HG03135 (cell line): ENCODE measurements around the gene KIR3DL2.
"Not testable (repeated sequence)": the region's sequence is repeated elsewhere in the genome, so short reads cannot be mapped to it uniquely, and the experiment has no call there.

ENCODE experiments used
- ATAC-seq: cut with Tn5 transposase; IDR thresholded peaks from one replicate; pipeline ENCODE4 v1.9.1; 2021; ENCODE audit warnings: mild to moderate bottlenecking, moderate library complexity; ENCODE audit not compliant: unreplicated experiment

KIR3DL2 gene

GRCh38 chr19:54850061-54850640 lies at the start of gene KIR3DL2:
Gene KIR3DL2, plus strand, starts transcription at chr19:54850443. Its CDS starts 33 bp downstream, at chr19:54850476.
- not testable (repeated sequence) for ATAC-seq

GRCh38 chr19:54803410-54803809 lies 46.8 kb upstream of the KIR3DL2 start, which contains the start of gene KIR2DL4:
Gene KIR2DL4, plus strand, starts transcription at chr19:54803610. Its CDS starts 42 bp downstream, at chr19:54803652.
- no peak for ATAC-seq

GRCh38 chr19:54804101-54804500 lies 46.1 kb upstream of the KIR3DL2 start:
- no peak for ATAC-seq

DNA sequence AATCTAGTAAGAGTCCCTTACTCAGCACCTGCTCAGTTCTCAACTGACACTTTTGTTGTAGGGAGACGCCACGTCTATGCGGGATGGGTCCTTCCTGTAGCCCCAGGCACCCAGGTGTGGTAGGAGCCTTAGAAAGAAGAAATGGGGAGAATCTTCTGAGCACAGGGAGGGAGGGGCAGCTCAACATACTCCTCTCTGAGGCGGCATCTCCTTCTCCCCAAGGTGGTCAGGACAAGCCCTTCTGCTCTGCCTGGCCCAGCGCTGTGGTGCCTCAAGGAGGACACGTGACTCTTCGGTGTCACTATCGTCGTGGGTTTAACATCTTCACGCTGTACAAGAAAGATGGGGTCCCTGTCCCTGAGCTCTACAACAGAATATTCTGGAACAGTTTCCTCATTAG lies 45.7 kb upstream of the KIR3DL2 start:
- ATAC-seq, result no peak

GRCh38 chr19:54805665-54806515 lies 44.4 kb upstream of the KIR3DL2 start:
- no peak for ATAC-seq

DNA sequence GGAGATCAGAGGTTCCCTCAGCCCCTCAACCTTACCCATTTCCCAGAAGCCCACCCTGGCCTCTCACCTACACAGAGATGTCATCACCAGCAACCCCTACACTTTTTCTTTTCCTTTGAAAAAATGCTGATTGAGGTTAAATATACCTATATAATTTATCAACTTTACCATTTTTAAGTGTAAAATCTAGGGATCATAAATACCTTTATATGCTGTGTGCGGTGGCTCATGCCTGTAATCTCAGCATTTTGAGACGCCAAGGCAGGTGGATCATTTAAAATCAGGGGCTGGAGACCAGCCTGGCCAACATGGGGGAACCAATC lies 43.8 kb upstream of the KIR3DL2 start:
- ATAC-seq, result no peak

DNA sequence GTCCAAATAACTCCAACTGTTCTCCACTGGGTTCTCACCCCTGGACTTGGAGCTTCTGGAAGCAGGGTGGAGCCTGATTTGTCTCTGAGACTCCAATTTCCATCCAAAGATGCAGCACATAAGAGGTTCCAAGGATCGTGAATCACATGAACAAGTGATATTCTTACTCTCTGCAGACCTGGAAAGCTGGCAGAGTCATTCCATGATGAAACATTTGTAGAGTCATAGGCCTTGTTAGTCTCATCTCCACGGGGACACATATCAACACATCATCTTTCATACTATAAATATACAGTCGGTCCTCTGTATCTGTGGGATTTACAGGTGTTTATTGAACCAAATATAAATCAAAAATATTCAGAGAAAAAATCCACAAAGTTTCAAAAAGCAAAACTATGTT lies 35.7 kb upstream of the KIR3DL2 start:
- not testable (repeated sequence) for ATAC-seq

GRCh38 chr19:54816251-54816650 lies 34.0 kb upstream of the KIR3DL2 start, which contains the start of gene KIR3DL1:
Gene KIR3DL1, plus strand, starts transcription at chr19:54816468.
- ATAC-seq, result not testable (repeated sequence)

GRCh38 chr19:54817670-54818536 lies 32.3 kb upstream of the KIR3DL2 start:
- no peak for ATAC-seq

GRCh38 chr19:54824416-54824815 lies 25.8 kb upstream of the KIR3DL2 start:
- ATAC-seq, result not testable (repeated sequence)

GRCh38 chr19:54825326-54825725 lies 24.9 kb upstream of the KIR3DL2 start:
- not testable (repeated sequence) for ATAC-seq

DNA sequence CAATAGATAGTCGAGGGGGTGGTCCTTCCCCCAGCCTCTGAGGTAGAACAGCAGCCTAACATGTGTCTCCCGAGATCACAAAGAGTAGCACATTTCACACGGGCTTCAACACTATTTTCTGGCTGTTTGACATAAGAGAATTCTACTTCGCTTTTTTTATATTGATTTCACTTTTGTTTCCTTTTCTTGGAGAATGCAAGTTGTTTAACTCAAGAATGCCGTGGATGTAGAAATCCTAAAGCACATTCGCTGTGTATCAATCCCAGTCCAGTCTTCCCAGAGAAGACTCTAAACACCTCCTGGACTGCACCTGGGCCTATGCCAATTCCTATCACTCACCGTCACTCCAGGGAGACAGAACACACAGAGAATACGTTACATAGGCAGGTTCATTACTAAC lies 22.2 kb upstream of the KIR3DL2 start:
- not testable (repeated sequence) for ATAC-seq

GRCh38 chr19:54832496-54832895 lies 17.7 kb upstream of the KIR3DL2 start, which contains the start of gene KIR2DS4:
Gene KIR2DS4, plus strand, starts transcription at chr19:54832676.
- ATAC-seq, result not testable (repeated sequence)

- not testable (repeated sequence) for ATAC-seq
Observed at GRCh38 chr19:54835126-54835525, 15.1 kb upstream of the KIR3DL2 start.

GRCh38 chr19:54837522-54837921 lies 12.7 kb upstream of the KIR3DL2 start:
- ATAC-seq, result not testable (repeated sequence)

DNA sequence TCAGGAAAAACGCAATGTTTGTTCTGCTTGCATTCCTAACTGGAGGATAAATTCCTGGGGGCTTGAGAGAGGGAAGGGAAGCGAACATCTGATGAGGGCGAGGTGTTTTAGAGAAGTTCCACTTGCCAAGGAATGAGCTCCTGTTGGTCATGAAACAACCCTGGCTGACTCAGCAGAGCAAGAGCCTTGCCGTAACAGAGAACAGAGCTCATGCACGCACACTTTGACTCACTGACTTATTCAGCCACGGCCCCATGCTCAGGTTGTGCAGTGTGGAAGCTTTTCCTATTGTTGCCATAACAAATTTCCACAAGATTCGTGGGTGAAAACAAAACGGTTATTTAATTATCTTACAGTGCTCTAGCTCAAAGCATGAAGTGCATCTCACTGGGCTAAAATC lies 7.1 kb upstream of the KIR3DL2 start:
- not testable (repeated sequence) for ATAC-seq

DNA sequence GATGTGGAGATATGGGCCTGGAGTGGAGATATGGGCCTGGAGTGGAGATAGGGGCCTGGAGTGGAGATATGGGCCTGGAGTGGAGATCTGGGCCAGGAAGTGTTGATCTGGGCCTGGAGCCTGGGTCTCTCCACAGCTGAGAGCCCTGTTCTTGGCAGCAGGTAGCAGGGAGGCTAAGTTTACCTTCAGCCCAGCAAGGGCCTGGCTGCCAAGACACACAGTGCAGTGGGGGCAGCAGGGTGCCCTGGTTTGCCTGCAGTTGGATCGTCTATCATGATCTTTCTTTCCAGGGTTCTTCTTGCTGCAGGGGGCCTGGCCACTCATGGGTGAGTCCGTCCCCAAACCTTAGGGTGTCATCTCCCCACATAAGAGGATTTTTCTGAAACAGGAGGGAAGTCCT lies 687 bp downstream of the KIR3DL2 start:
- ATAC-seq, result no peak

DNA sequence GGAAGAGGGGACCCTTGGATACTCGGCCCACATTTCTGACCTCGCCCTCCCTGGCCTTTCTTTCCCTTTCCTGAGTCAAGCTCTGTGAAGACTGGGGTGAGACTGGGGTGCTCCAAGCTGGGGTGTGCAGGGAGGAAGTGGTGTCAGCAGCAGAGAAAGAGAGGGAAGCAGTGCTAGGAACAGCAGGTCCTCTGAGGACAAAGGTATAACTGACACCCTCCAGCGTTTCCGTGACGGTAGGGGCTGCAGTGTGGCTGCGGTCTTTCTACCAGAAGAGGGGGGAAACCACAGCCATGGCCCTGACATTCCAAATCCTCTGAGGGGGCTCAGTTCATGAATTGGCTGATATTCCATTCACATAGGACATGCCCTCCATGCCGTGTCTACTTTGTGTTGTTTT lies 1.1 kb downstream of the KIR3DL2 start:
- no peak for ATAC-seq

- ATAC-seq, result not testable (repeated sequence)
Observed at GRCh38 chr19:54855241-54855640, 5.0 kb downstream of the KIR3DL2 start.

- not testable (repeated sequence) for ATAC-seq
Observed at GRCh38 chr19:54858476-54858875, 8.2 kb downstream of the KIR3DL2 start.

DNA sequence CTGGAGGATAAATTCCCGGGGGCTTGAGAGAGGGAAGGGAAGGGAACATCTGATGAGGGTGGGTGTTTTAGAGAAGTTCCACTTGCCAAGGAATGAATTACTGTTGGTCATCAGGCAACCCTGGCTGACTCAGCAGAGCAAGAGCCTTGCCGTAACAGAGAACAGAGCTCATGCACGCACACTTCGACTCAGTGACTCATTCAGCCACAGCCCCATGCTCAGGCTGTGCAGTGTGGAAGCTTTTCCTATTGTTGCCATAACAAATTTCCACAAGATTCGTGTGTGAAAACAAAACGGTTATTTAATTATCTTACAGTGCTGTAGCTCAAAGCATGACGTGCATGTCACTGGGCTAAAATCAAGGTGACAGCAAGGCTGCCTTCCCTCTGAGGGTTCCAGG lies 9.2 kb downstream of the KIR3DL2 start:
- not testable (repeated sequence) for ATAC-seq
